EH (cell line): ENCODE measurements around the gene DNMBP.
"Not testable (repeated sequence)": the region's sequence is repeated elsewhere in the genome, so short reads cannot be mapped to it uniquely, and the experiment has no call there.

Experiments used
- DNase-seq: peaks from one replicate; pipeline ENCODE4 v3.0.0-alpha.2; 2015; ENCODE audit warnings: low read depth

The DNMBP gene

GRCh38 chr10:99863535-99864240 is 146.1 kb downstream of the DNMBP start:
- DNase-seq: peak; percentile 92

GRCh38 chr10:99860466-99860865 is 149.3 kb downstream of the DNMBP start:
- DNase-seq: no peak

- DNase-seq: no peak
These were observed 150.2 kb downstream of the DNMBP start for GRCh38 chr10:99859585-99859984.

GRCh38 chr10:99858849-99859248 is 150.9 kb downstream of the DNMBP start:
- DNase-seq: no peak

GRCh38 chr10:99855479-99856071 is 154.2 kb downstream of the DNMBP start:
- DNase-seq: no peak

- DNase-seq: peak; percentile 70
These were observed 154.9 kb downstream of the DNMBP start for GRCh38 chr10:99854860-99855259.

GRCh38 chr10:99853655-99854054 is 156.1 kb downstream of the DNMBP start:
- DNase-seq: no peak

GRCh38 chr10:99852481-99853213 is 157.1 kb downstream of the DNMBP start:
- peak; percentile 33 for DNase-seq

GRCh38 chr10:99851825-99852224 is 157.9 kb downstream of the DNMBP start:
- DNase-seq: no peak

GRCh38 chr10:99850767-99851340 is 158.9 kb downstream of the DNMBP start:
- no peak for DNase-seq

- no peak for DNase-seq
These were observed 159.6 kb downstream of the DNMBP start for GRCh38 chr10:99850021-99850766.

- no peak for DNase-seq
These were observed 160.2 kb downstream of the DNMBP start for GRCh38 chr10:99849536-99849935.

- no peak for DNase-seq
These were observed 160.7 kb downstream of the DNMBP start for GRCh38 chr10:99849057-99849456.

- peak; percentile 92 for DNase-seq
These were observed 163.8 kb downstream of the DNMBP start for GRCh38 chr10:99845837-99846382.

- no peak for DNase-seq
These were observed 165.3 kb downstream of the DNMBP start for GRCh38 chr10:99844433-99844955.

- peak; percentile 55 for DNase-seq
These were observed 166.4 kb downstream of the DNMBP start for GRCh38 chr10:99843310-99843709.

GRCh38 chr10:99841746-99842145 is 168.0 kb downstream of the DNMBP start:
- no peak for DNase-seq

GRCh38 chr10:99840859-99841258 is 168.9 kb downstream of the DNMBP start:
- not testable (repeated sequence) for DNase-seq

- peak; percentile 54 for DNase-seq
These were observed 173.0 kb downstream of the DNMBP start for GRCh38 chr10:99836711-99837110.

GRCh38 chr10:99835947-99836346 is 173.8 kb downstream of the DNMBP start:
- no peak for DNase-seq

- peak; percentile 91 for DNase-seq
These were observed 175.3 kb downstream of the DNMBP start for GRCh38 chr10:99834410-99834809.
